Measurements from ENCODE around the gene PRAC1. TPM values are rescaled to one million over a fixed set of nuclear protein-coding genes. Genes with fewer than 3 reads are reported as not detected.

PRAC1 gene
- total and polyA plus RNA-seq, 2 donors (not counting 1 experiment from before 2014, with no cell fraction given) = not detected

DNA sequence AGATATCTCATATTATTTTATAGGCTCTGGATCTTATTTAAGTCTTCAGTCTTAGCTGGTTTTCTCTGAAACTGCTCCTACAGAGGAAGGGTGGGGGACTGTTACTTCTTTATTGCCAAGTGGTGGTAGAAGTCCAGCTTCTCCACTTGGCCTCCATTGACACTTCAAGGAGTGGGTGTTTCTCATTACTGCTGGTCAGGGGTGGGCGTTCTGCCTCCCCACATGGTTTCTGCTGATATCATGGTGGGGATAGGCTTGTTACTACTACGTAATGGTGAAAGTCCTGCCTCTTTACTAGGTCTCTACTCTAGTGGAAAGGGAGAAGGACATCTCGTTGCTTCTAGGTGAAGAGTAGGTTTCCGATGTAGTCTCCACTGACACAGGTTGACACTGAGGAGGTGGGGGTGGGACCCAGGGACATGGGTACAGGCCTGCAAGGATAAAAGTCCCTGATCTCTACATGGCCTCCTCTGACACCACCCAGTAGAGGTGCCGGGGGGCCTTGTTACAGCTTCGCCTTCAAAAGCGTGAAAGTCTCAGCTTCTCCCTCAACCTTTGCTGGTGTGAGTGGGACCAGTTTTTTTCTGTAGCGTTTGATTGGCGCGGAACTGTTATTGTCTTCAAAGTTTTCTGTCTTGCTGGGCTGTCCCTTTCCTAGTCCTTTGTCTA is 20.3 kb downstream of the PRAC1 start:
- Histone ChIP-seq H3K27me3 (ENCODE audit: control insufficient read depth, insufficient read depth, low read length) (peaks cover 25% of the 10 kb centered on the region), H3K79me2 (ENCODE audit: control insufficient read depth, insufficient read depth, low read length) (no peaks in the 10 kb centered on the region), H3K9me3 (ENCODE audit: control insufficient read depth, insufficient read depth, low read depth, low read length) (no peaks in the 10 kb centered on the region), H3K4me2 (ENCODE audit: extremely low read depth, insufficient read depth, low read length) (no peak overlapping the region), H3K27ac (ENCODE audit: insufficient read depth, low read length) (no peak overlapping the region), H2AFZ (ENCODE audit: low read length) (no peak overlapping the region), H3K9ac (ENCODE audit: insufficient read depth, low read length) (no peak overlapping the region), H4K20me1 (ENCODE audit: control insufficient read depth, extremely low read depth, insufficient read depth, low read length) (no peaks in the 10 kb centered on the region), H3K4me1 (ENCODE audit: control insufficient read depth, extremely low read depth, insufficient read depth, low read length) (no peaks in the 10 kb centered on the region), H3K4me3 (replicated peaks in 1 of 4; ENCODE audit: control extremely low read depth in 1 of 4, insufficient read depth in 1 of 4, low read depth in 3 of 4, low read length in 4 of 4) (no peak overlapping the region), H3K36me3 (ENCODE audit: control insufficient read depth, insufficient read depth, low read length) (no peaks in the 10 kb centered on the region)
- TF ChIP-seq EZH2 (IDR thresholded peaks at IDR 0.05; ENCODE audit: low read length, missing control alignments) (no peak), CTCF (conservative IDR thresholded peaks at IDR 0.05 in 1 of 2, IDR thresholded peaks at IDR 0.05 in 1 of 2; ENCODE audit: low read depth in 1 of 2, low read length in 2 of 2) (no peak)
- DNase-seq (ENCODE audit: low read depth in 2 of 2) = no peak

DNA sequence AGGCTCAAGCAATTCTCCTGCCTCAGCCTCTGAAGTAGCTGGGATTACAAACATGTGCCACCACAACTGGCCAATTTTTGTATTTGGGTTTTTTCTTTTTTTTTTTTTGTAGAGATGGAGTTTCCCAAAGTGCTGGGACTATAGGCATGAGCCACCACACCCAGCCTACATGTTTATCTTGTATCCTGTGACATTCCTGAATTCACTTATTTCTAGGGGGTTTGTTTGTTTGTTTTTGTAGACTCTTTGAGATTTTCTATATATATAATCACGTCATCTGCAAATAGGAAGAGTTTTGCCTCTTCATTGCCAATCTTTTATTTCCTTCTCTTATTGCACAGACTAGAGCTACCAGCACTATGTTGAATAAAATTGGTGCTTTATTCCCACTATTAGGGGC is 29.1 kb downstream of the PRAC1 start:
- H4K20me1 ChIP-seq (ENCODE audit: control insufficient read depth, extremely low read depth, insufficient read depth, low read length) = no peaks in the 10 kb centered on the region
- H3K27me3 ChIP-seq (ENCODE audit: control insufficient read depth, insufficient read depth, low read length) = no peaks in the 10 kb centered on the region
- H3K36me3 ChIP-seq (ENCODE audit: control insufficient read depth, insufficient read depth, low read length) = no peaks in the 10 kb centered on the region

DNA sequence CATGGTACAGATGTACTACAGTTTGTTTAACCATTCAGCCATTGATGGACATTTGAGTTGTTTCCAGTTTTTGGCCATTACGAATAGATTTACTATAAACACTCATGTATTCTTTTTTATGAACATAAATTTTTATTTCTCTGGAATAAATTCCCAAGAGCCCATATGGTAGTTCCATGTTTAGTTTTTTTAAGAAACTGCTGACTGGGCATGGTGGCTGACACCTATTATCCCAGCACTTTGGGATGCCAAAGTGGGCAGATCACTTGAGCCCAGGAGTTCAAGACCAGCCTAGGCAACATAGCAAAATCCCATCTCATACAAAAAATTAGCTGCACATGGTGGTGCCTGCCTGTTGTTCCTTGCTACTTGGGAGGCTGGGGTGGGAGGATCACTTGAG is 30.3 kb downstream of the PRAC1 start:
- H3K27ac ChIP-seq (ENCODE audit: insufficient read depth, low read length) = no peak overlapping the region
- H3K9me3 ChIP-seq (ENCODE audit: control insufficient read depth, insufficient read depth, low read depth, low read length) = no peaks in the 10 kb centered on the region
- H3K4me1 ChIP-seq (ENCODE audit: control insufficient read depth, extremely low read depth, insufficient read depth, low read length) = no peaks in the 10 kb centered on the region
- H3K79me2 ChIP-seq (ENCODE audit: control insufficient read depth, insufficient read depth, low read length) = no peaks in the 10 kb centered on the region
- no peaks in the 10 kb centered on the region for H4K20me1 ChIP-seq (ENCODE audit: control insufficient read depth, extremely low read depth, insufficient read depth, low read length)
- H3K27me3 ChIP-seq (ENCODE audit: control insufficient read depth, insufficient read depth, low read length) = no peaks in the 10 kb centered on the region
- no peak overlapping the region for H3K4me2 ChIP-seq (ENCODE audit: extremely low read depth, insufficient read depth, low read length)
- no peak for TF ChIP-seq EZH2 (IDR thresholded peaks at IDR 0.05; ENCODE audit: low read length, missing control alignments)
- no peak for TF ChIP-seq CTCF (conservative IDR thresholded peaks at IDR 0.05 in 1 of 2, IDR thresholded peaks at IDR 0.05 in 1 of 2; ENCODE audit: low read depth in 1 of 2, low read length in 2 of 2)
- H3K4me3 ChIP-seq (replicated peaks in 1 of 4; ENCODE audit: control extremely low read depth in 1 of 4, insufficient read depth in 1 of 4, low read depth in 3 of 4, low read length in 4 of 4) = no peak overlapping the region
- H3K36me3 ChIP-seq (ENCODE audit: control insufficient read depth, insufficient read depth, low read length) = no peaks in the 10 kb centered on the region
- no peak overlapping the region for H3K9ac ChIP-seq (ENCODE audit: insufficient read depth, low read length)
- DNase-seq (ENCODE audit: low read depth in 2 of 2) = no peak
- H2AFZ ChIP-seq (ENCODE audit: low read length) = no peak overlapping the region

More for the DNA sequence above, 29.1 kb downstream of the PRAC1 start:
- Histone ChIP-seq H3K4me3 (replicated peaks in 1 of 4; ENCODE audit: control extremely low read depth in 1 of 4, insufficient read depth in 1 of 4, low read depth in 3 of 4, low read length in 4 of 4) (no peak overlapping the region), H3K4me2 (ENCODE audit: extremely low read depth, insufficient read depth, low read length) (no peak overlapping the region), H3K9me3 (ENCODE audit: control insufficient read depth, insufficient read depth, low read depth, low read length) (no peaks in the 10 kb centered on the region), H3K4me1 (ENCODE audit: control insufficient read depth, extremely low read depth, insufficient read depth, low read length) (no peaks in the 10 kb centered on the region), H3K27ac (ENCODE audit: insufficient read depth, low read length) (no peak overlapping the region), H3K9ac (ENCODE audit: insufficient read depth, low read length) (no peak overlapping the region), H3K79me2 (ENCODE audit: control insufficient read depth, insufficient read depth, low read length) (no peaks in the 10 kb centered on the region), H2AFZ (ENCODE audit: low read length) (no peak overlapping the region)
- no peak for TF ChIP-seq CTCF (conservative IDR thresholded peaks at IDR 0.05 in 1 of 2, IDR thresholded peaks at IDR 0.05 in 1 of 2; ENCODE audit: low read depth in 1 of 2, low read length in 2 of 2)
- TF ChIP-seq EZH2 (IDR thresholded peaks at IDR 0.05; ENCODE audit: low read length, missing control alignments) = no peak
- DNase-seq (ENCODE audit: low read depth in 2 of 2) = no peak

All from fibroblast of lung (primary cell).